H1 (cell line): ENCODE data around the gene HTRA1. TPM values are rescaled to one million over a fixed set of nuclear protein-coding genes. Genes with fewer than 3 reads are reported as not detected.

Experiments used
- CTCF ChIA-PET: fragments of 300-600 bp; sonication (Branson Sonifier 250); formaldehyde crosslinking; loops from one replicate; lab custom pipeline; 2021; ENCODE audit not compliant: partially characterized antibody; lab: Charles Lee
- POLR2A ChIA-PET: fragments of 300-600 bp; sonication (Branson Sonifier 250); formaldehyde crosslinking; loops from one replicate; lab custom pipeline; 2021; ENCODE audit warnings: inconsistent platforms; ENCODE audit not compliant: partially characterized antibody; lab: Charles Lee
- DNase-seq, 2 experiments: peaks; one replicate each; pipeline versions ENCODE4 v3.0.0 to v3.0.0-alpha.2; 2010 to 2022; ENCODE audit warnings: low spot score in 2 of 2, low read depth in 1 of 2, mixed read lengths in 1 of 2
- FAIRE-seq: peaks from 2 replicates; lab custom pipeline; 2011; peaks lifted over from hg19 to GRCh38; lab: Jason Lieb, UNC
- H2AFZ ChIP-seq: 2 replicates; pipeline ENCODE4 v1.8.1; 2012; ENCODE audit warnings: low read length, inconsistent platforms
- H2AK5ac ChIP-seq: 2 replicates; pipeline ENCODE4 v1.6.1; 2013; ENCODE audit warnings: low read depth, low read length
- H2BK120ac ChIP-seq: replicated peaks from 2 replicates; pipeline ENCODE3; 2013; ENCODE audit warnings: low read depth, low read length, inconsistent platforms
- H2BK12ac ChIP-seq: 2 replicates; pipeline ENCODE4 v1.6.1; 2013; ENCODE audit warnings: low read depth, low read length
- H2BK15ac ChIP-seq: 2 replicates; pipeline ENCODE4 v1.6.1; 2013; ENCODE audit warnings: low read length
- H2BK20ac ChIP-seq: 2 replicates; pipeline ENCODE4 v1.6.1; 2013; ENCODE audit warnings: low read length
- H2BK5ac ChIP-seq: 2 replicates; pipeline ENCODE4 v1.6.1; 2013; ENCODE audit warnings: low read depth, low read length
- H3K14ac ChIP-seq: 2 replicates; pipeline ENCODE4 v1.6.1; 2013; ENCODE audit warnings: inconsistent platforms; ENCODE audit not compliant: insufficient read length
- H3K18ac ChIP-seq: 2 replicates; pipeline ENCODE4 v1.6.1; 2013; ENCODE audit warnings: low read length; ENCODE audit errors: extremely low read depth
- H3K23ac ChIP-seq: 2 replicates; pipeline ENCODE4 v1.6.1; 2013; ENCODE audit warnings: inconsistent platforms; ENCODE audit not compliant: insufficient read length
- H3K23me2 ChIP-seq: 2 replicates; pipeline ENCODE4 v1.6.1; 2013; ENCODE audit warnings: low read depth, low read length
- H3K27ac ChIP-seq: 2 replicates; pipeline ENCODE4 v1.6.1; 2011; ENCODE audit warnings: low read depth, low read length, inconsistent platforms
- H3K27me3 ChIP-seq, 4 experiments: replicated peaks in 1 of 4; 1 replicate in 1 of 4; 2 replicates in 3 of 4; pipeline versions ENCODE4 v1.6.1 to v1.8.1; 2011 to 2013; ENCODE audit warnings: low read length in 3 of 4, mild to moderate bottlenecking in 3 of 4, inconsistent platforms in 2 of 4, mixed read lengths in 2 of 4, moderate library complexity in 1 of 4; ENCODE audit not compliant: control insufficient read depth in 3 of 4, insufficient read depth in 3 of 4; ENCODE audit errors: extremely low read depth in 1 of 4
- H3K36me3 ChIP-seq, 4 experiments: 2 replicates each; pipeline versions ENCODE4 v1.6.1 to v1.8.1; 2011 to 2013; ENCODE audit warnings: mild to moderate bottlenecking in 4 of 4, low read length in 3 of 4, moderate library complexity in 2 of 4, control low read depth in 1 of 4, inconsistent platforms in 1 of 4; ENCODE audit not compliant: insufficient read depth in 4 of 4, control insufficient read depth in 2 of 4
- H3K4ac ChIP-seq: replicated peaks from 2 replicates; pipeline ENCODE3; 2013; ENCODE audit warnings: low read length, low read depth, mixed read lengths, inconsistent platforms; ENCODE audit not compliant: insufficient read length
- H3K4me1 ChIP-seq, 4 experiments: replicated peaks in 1 of 4; 1 replicate in 1 of 4; 2 replicates in 3 of 4; pipeline versions ENCODE4 v1.6.1 to v1.8.1; 2011 to 2013; ENCODE audit warnings: low read length in 3 of 4, inconsistent platforms in 2 of 4, mixed read lengths in 1 of 4; ENCODE audit not compliant: insufficient read depth in 4 of 4, control insufficient read depth in 3 of 4
- H3K4me2 ChIP-seq, 2 experiments: 2 replicates each; pipeline versions ENCODE4 v1.6.1 to v1.8.1; 2011 to 2013; ENCODE audit warnings: low read depth in 2 of 2, low read length in 2 of 2, control low read depth in 1 of 2, inconsistent platforms in 1 of 2, mild to moderate bottlenecking in 1 of 2; ENCODE audit not compliant: insufficient read depth in 1 of 2
- H3K4me3 ChIP-seq, 4 experiments: fragments of 200-600, 300-600 bp in 1 of 4; sonication (generic), shearing (Covaris generic), sonication (Bioruptor Twin) in 1 of 4; 2 replicates each; pipeline versions ENCODE4 v1.5.1 to v1.8.1; 2011 to 2016; ENCODE audit warnings: low read length in 4 of 4, low read depth in 3 of 4, control low read depth in 2 of 4, inconsistent platforms in 2 of 4, mild to moderate bottlenecking in 2 of 4, mixed read lengths in 1 of 4, moderate library complexity in 1 of 4; ENCODE audit not compliant: insufficient read depth in 2 of 4; ENCODE audit errors: extremely low read depth in 1 of 4
- H3K56ac ChIP-seq: replicated peaks from 2 replicates; pipeline ENCODE3; 2013; ENCODE audit warnings: low read depth, mild to moderate bottlenecking, mixed read lengths, low read length, inconsistent platforms; ENCODE audit not compliant: insufficient read length
- H3K79me1 ChIP-seq: 2 replicates; pipeline ENCODE4 v1.6.1; 2013; ENCODE audit warnings: low read depth, low read length, control low read depth
- H3K79me2 ChIP-seq, 2 experiments: 2 replicates each; pipeline versions ENCODE4 v1.6.1 to v1.8.1; 2012 to 2013; ENCODE audit warnings: low read length in 2 of 2, mild to moderate bottlenecking in 2 of 2, inconsistent platforms in 1 of 2; ENCODE audit not compliant: insufficient read depth in 2 of 2, control insufficient read depth in 1 of 2
- H3K9ac ChIP-seq, 4 experiments: replicated peaks in 1 of 4; 1 replicate in 1 of 4; 2 replicates in 3 of 4; pipeline versions ENCODE4 v1.6.1 to v1.8.1; 2011 to 2013; ENCODE audit warnings: low read depth in 3 of 4, low read length in 3 of 4, control low read depth in 2 of 4, mild to moderate bottlenecking in 2 of 4, moderate library complexity in 2 of 4, inconsistent platforms in 1 of 4; ENCODE audit errors: extremely low read depth in 1 of 4
- H3K9me3 ChIP-seq, 2 experiments: 2 replicates each; pipeline versions ENCODE4 v1.6.1 to v1.8.1; 2012 to 2013; ENCODE audit warnings: mild to moderate bottlenecking in 2 of 2, moderate library complexity in 2 of 2, control low read depth in 1 of 2, inconsistent platforms in 1 of 2, low read depth in 1 of 2, low read length in 1 of 2, mixed read lengths in 1 of 2; ENCODE audit not compliant: insufficient read depth in 2 of 2
- H4K20me1 ChIP-seq, 2 experiments: replicated peaks in 1 of 2; 2 replicates each; pipeline versions ENCODE3 to v1.8.1; 2011 to 2013; ENCODE audit warnings: inconsistent platforms in 2 of 2, low read length in 2 of 2, mild to moderate bottlenecking in 1 of 2; ENCODE audit not compliant: insufficient read depth in 2 of 2, control insufficient read depth in 1 of 2
- H4K5ac ChIP-seq: 2 replicates; pipeline ENCODE4 v1.6.1; 2013; ENCODE audit warnings: low read length, low read depth, mixed read lengths, inconsistent platforms; ENCODE audit not compliant: insufficient read length
- H4K8ac ChIP-seq: 2 replicates; pipeline ENCODE4 v1.8.0; 2013; ENCODE audit warnings: mild to moderate bottlenecking, moderate library complexity, low read length, inconsistent platforms; ENCODE audit not compliant: insufficient read depth; ENCODE audit errors: extremely low read depth
- H4K91ac ChIP-seq: replicated peaks from 2 replicates; pipeline ENCODE3; 2013; ENCODE audit warnings: low read length, mixed read lengths, inconsistent platforms; ENCODE audit not compliant: insufficient read length
- BACH1 ChIP-seq: IDR thresholded peaks from 2 replicates; pipeline ENCODE4 v1.6.1; 2012; ENCODE audit warnings: low read length, improper control_type of control experiment
- HDAC2 ChIP-seq, 2 experiments: fragments of 300-600 bp in 1 of 2; sonication (generic) in 1 of 2; IDR thresholded peaks; 2 replicates each; pipeline ENCODE4 v1.6.1; 2011 to 2012; ENCODE audit warnings: low read depth in 2 of 2, low read length in 2 of 2, mild to moderate bottlenecking in 2 of 2, moderate library complexity in 2 of 2, borderline replicate concordance in 1 of 2, inconsistent platforms in 1 of 2
- NANOG ChIP-seq: IDR thresholded peaks from 2 replicates; pipeline ENCODE4 v1.6.1; 2011; ENCODE audit warnings: low read length, low read depth, mild to moderate bottlenecking, inconsistent platforms; ENCODE audit not compliant: insufficient read depth, poor library complexity, severe bottlenecking
- RFX5 ChIP-seq: IDR thresholded peaks from 2 replicates; pipeline ENCODE4 v1.6.1; 2011; ENCODE audit warnings: low read depth, low read length, improper control_type of control experiment, borderline replicate concordance
- TBP ChIP-seq: IDR thresholded peaks from 2 replicates; pipeline ENCODE4 v1.6.1; 2011; ENCODE audit warnings: low read depth, low read length, improper control_type of control experiment
- WGBS, 2 experiments: shearing (Covaris generic) in 1 of 2; methylation state at CpG; one replicate each; pipeline versions ENCODE4 v1.1.6 to v1.1.7; 2013 to 2015; ENCODE audit warnings: low lambda C conversion rate in 2 of 2, mixed read lengths in 2 of 2, inconsistent platforms in 1 of 2, low coverage in 1 of 2, missing lambda C conversion rate in 1 of 2; ENCODE audit not compliant: insufficient replicate concordance in 2 of 2, insufficient coverage in 1 of 2, insufficient read length in 1 of 2; ENCODE audit errors: extremely low coverage in 1 of 2, missing lambda C conversion rate in 1 of 2; 5-methylcytosine and 5-hydroxymethylcytosine counted together
- polyA plus RNA-seq, 7 experiments: library from polyadenylated mRNA; depleted of rRNA in 3 of 7; stranded (reverse) in 5 of 7; unstranded in 2 of 7; fragments of >200 nt in 5 of 7; fragments of 200-250 nt in 2 of 7; gene quantifications; 1 replicate in 5 of 7; 2 replicates in 1 of 7; 4 replicates in 1 of 7; pipeline versions ENCODE4 v1.2.1 to v1.2.3, GENCODE V29; 2011 to 2013; ENCODE audit warnings: missing spikeins in 2 of 7, mixed read lengths in 2 of 7
- total RNA-seq: library from RNA; stranded (reverse); fragmentation: NEBNext Ultra II Directional; extraction: Animal tissue kit (Norgen Biotek cat#: 25700); gene quantifications from 2 replicates; pipeline ENCODE4 v1.2.1, GENCODE V29; 2021

The HTRA1 gene
- total and polyA plus RNA-seq, 2 of the 8 experiments (the other 6 are each of a cell fraction or from before 2014, with no cell fraction given), result 15.8 to 20.1 TPM

DNA sequence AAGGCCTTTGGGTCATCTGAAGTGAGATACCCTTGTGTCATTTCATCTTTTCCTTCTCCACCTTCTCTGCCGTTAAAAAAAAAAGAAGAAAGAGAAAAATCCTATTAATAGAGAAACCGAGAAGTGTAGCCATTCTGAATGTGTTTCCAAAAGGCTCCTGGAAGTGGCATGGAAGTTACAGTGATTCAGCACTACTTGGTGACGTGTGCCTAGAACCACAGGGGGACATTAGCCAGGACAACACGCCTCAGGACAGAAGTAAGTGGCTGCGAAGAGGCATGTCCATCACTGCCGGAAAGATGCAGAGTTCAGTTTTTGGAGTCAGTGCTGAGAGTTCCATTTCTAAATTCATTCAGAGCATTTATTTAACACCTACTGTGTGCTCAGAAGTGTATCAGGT, 6.3 kb downstream of the HTRA1 start:
- H3K56ac ChIP-seq, result no peak overlapping the region
- H3K4me2 ChIP-seq, result no peak overlapping the region
- peaks cover 1% of the 10 kb centered on the region; the same call in 1 of the 2 replicates for H3K23me2 ChIP-seq
- H3K14ac ChIP-seq, result no peak overlapping the region
- H3K27me3 ChIP-seq, result peaks cover 8 to 18% (median 15%) of the 10 kb centered on the region in 4 experiments; a peak in 6 of 7 replicates
- H4K8ac ChIP-seq, result no peak overlapping the region
- no peak overlapping the region for H4K5ac ChIP-seq
- H3K4me3 ChIP-seq, result no peak overlapping the region
- no peaks in the 10 kb centered on the region for H3K79me2 ChIP-seq
- H3K23ac ChIP-seq, result no peak overlapping the region
- H2BK12ac ChIP-seq, result no peak overlapping the region
- no peak overlapping the region for H3K18ac ChIP-seq
- H3K9ac ChIP-seq, result no peak overlapping the region
- no peak for DNase-seq
- CTCF ChIA-PET, result interaction anchor here (1.2 to 1.6 kb wide), 3 partner anchors 9 to 97 kb away, joined by 5 to 8 read pairs (median 7); no protein-coding TSS in a partner anchor
- H2AK5ac ChIP-seq, result no peak overlapping the region
- FAIRE-seq, result no peak
- TF ChIP-seq RFX5, result no peak
- TF ChIP-seq NANOG, result no peak
- no peak for TF ChIP-seq BACH1
- no peak for TF ChIP-seq TBP
- no peak for TF ChIP-seq HDAC2 (IDR thresholded peaks at IDR 0.05; ENCODE audit: borderline replicate concordance in 1 of 2, low read depth in 2 of 2, low read length in 2 of 2)
- TF ChIP-seq, all 59 proteins: peak for 0
- H3K79me1 ChIP-seq, result no peaks in the 10 kb centered on the region; the same call in 1 of the 2 replicates
- H2BK15ac ChIP-seq, result no peak overlapping the region
- no peaks in the 10 kb centered on the region for H3K36me3 ChIP-seq
- H2BK20ac ChIP-seq, result no peak overlapping the region
- no peak overlapping the region for H3K4ac ChIP-seq
- no peak overlapping the region for H3K27ac ChIP-seq
- peaks cover 0 to 4% (median 0%) of the 10 kb centered on the region in 4 experiments; a peak in 3 of 7 replicates for H3K4me1 ChIP-seq
- no peaks in the 10 kb centered on the region for H3K9me3 ChIP-seq
- peaks cover 3 to 5% of the 10 kb centered on the region in 2 experiments for H4K20me1 ChIP-seq
- no peak overlapping the region for H2AFZ ChIP-seq
- 96% methylated on average over 6 of the region's 6 CpGs; no CpG with 5 or more reads in 1 of the 2 experiments for WGBS, 2 experiments
- H4K91ac ChIP-seq, result no peak overlapping the region
- no peak overlapping the region for H2BK120ac ChIP-seq
- H2BK5ac ChIP-seq, result no peak overlapping the region
- POLR2A ChIA-PET, result no interaction called here
